Measurements from ENCODE around the gene EIF4B. TPM values are rescaled to one million over a fixed set of nuclear protein-coding genes. Genes with fewer than 3 reads are reported as not detected.

Gene EIF4B
- total and polyA plus RNA-seq, 4 donors, result 147 to 439 (median 306) TPM

DNA sequence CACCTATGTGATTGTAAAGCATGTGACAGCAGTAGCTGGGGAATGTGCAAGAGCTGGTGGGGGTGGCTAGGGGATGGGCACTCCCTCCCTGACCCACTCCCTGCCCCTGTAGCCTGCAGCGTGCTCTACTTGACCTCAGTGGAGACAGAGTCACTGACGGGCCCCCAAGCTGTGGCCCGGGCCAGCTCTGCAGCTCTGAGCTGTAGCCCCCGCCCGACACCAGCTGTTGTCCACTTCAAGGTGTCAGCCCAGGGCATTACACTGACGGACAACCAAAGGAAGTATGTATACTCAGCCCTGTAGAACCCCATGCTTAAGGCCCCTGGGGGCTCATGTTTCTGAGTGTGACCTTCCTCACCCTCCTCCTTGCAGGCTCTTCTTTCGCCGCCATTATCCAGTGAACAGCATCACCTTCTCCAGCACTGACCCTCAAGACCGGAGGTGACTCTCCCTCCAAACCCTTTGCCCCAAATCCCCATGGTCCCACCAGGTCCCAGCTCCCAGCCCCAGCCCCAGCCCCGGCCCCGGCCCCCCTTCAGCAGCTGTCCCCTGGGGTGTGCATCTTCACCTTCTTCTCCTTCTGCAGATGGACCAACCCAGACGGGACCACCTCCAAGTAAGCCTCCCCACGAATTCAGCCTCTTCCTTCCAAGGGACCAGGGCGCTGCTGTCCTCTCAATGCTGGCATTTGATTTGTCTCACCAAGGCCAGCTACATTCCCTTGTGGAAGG, 56.9 kb downstream of the EIF4B start:
- no peaks in the 10 kb centered on the region for H3K9me3 ChIP-seq (ENCODE audit: control insufficient read depth, low read length)
- WGBS, 2 donors, result 60 to 67% methylated on average over 14 of the region's 14 CpGs
- H3K4me1 ChIP-seq (ENCODE audit: control insufficient read depth in 1 of 2, insufficient read depth in 2 of 2, low read length in 2 of 2), result no peaks in the 10 kb centered on the region
- no peak for ATAC-seq (ENCODE audit: low FRiP score)
- peak in 1 of 2 donors; percentile 74 for DNase-seq
- peaks cover 0 to 1% of the 10 kb centered on the region in 2 donors for H3K36me3 ChIP-seq (ENCODE audit: control insufficient read depth in 1 of 2, insufficient read depth in 2 of 2, low read length in 1 of 2)
- H3K4me3 ChIP-seq (ENCODE audit: low read length in 2 of 2), result no peak overlapping the region
- no peaks in the 10 kb centered on the region for H3K27me3 ChIP-seq (ENCODE audit: control insufficient read depth in 1 of 2, insufficient read depth in 2 of 2, low read length in 1 of 2)
- intact Hi-C loops (cut with DNase I), result loop anchor here (10.0 kb wide), 2 partner anchors 92 to 232 kb away; partner anchors contain the start of genes MYG1 (in 1 of the 2) and PFDN5 (in 1 of the 2)
- peak overlapping the region in 1 of 2 donors; percentile 18 for H3K27ac ChIP-seq (ENCODE audit: low read depth in 1 of 2, low read length in 2 of 2)

DNA sequence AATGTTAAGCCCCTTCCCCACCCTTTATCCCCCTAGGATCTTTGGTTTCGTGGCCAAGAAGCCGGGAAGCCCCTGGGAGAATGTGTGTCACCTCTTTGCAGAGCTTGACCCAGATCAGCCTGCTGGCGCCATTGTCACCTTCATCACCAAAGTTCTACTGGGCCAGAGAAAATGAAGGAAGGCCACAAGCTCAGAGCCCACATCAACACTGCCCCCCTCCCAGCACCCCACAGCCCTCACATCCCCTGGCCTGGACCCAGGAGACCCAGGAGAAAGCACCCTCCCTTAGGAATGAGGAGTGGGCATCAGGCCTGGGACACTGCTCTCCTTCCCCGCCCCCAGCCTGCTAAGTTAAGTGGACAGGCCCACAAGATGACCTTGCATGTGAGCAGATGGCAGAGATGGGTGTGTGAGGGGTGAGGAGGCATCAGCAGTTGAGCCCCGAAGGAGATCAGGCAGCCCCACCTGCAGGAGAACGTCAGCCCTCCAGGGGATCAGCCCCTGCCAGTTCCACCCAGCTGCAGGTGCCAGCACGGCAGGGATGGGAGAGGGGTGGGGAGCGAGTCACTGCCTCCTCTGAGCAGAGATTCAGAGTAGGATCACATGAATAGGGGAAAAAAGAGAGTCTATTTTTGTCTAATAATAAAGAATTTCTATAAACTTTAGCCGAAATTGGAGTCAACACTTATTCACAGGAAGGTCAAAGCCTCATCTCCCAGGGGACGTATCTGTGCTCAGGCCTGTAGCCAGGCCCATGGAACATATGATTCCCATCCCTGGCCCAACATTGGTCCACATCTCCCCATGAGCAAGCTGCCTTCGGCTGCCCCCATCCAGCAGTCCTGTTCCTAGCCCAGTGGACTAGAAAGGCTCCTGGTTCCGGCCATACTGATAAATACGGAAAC, 57.7 kb downstream of the EIF4B start:
- Histone ChIP-seq H3K27ac (ENCODE audit: low read depth in 1 of 2, low read length in 2 of 2) (peak overlapping the region in 1 of 2 donors; percentile 18), H3K4me3 (ENCODE audit: low read length in 2 of 2) (no peak overlapping the region)
- 22 to 26% methylated on average over 13 of the region's 13 CpGs for WGBS, 2 donors

DNA sequence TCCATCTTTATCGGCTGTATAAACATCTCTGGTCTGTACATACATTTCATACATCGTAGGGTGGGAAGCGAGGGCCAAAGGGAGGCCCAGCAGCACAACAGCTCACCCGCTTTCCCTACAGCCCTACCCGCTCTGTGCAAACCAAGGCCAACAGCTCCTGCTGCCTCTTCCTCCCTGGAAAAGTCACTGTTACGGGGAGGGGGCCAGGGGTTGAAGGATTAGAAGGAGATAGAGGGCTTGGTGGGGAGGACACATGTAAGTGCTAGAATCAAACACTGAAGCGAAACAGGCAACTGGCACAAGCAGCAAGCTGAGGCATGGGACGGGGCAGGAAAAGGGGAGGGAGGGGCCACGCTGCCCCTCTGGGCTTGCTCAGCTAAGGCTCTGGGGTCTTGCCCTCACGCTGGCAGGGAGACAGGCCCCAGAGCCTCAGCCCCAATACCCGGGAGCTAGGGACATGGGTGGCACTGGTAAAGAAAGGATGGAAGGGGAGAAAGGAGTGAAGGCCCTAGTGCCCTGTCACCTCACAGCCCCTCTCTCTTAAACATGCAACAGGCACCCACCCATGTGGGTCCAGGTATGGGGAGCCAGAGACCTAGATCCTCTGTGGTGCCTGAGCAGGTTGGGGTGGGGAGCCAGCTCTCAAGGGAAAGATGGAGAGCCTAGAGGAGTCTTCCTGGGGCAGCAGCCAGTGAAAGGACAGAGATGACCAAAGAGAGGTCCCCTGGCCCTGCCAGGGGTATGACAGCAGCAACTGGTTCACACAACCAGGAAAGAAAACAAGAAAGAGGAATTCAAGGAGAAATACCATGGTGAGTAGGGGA, 58.6 kb downstream of the EIF4B start:
- Histone ChIP-seq H3K36me3 (ENCODE audit: control insufficient read depth in 1 of 2, insufficient read depth in 2 of 2, low read length in 1 of 2) (no peaks in the 10 kb centered on the region), H3K27me3 (ENCODE audit: control insufficient read depth in 1 of 2, insufficient read depth in 2 of 2, low read length in 1 of 2) (no peaks in the 10 kb centered on the region), H3K27ac (ENCODE audit: low read depth in 1 of 2, low read length in 2 of 2) (peak overlapping the region in 1 of 2 donors; percentile 39), H3K9me3 (ENCODE audit: control insufficient read depth, low read length) (no peaks in the 10 kb centered on the region), H3K4me3 (ENCODE audit: low read length in 2 of 2) (no peak overlapping the region), H3K4me1 (ENCODE audit: control insufficient read depth in 1 of 2, insufficient read depth in 2 of 2, low read length in 2 of 2) (no peaks in the 10 kb centered on the region)
- 45 to 52% methylated on average over 10 to 11 of the region's 11 CpGs for WGBS, 2 donors
- ATAC-seq (ENCODE audit: low FRiP score), result peak; percentile 2
- peak in 1 of 2 donors; percentile 71 for DNase-seq
- intact Hi-C loops (cut with DNase I), result loop anchor here (1.0 to 10.0 kb wide), 5 partner anchors 37 to 230 kb away; partner anchors contain the start of genes MYG1 (in 1 of the 2), PFDN5 (in 1 of the 2) and SOAT2 (in 1 of the 2)

More for the DNA sequence above, 57.7 kb downstream of the EIF4B start:
- no peaks in the 10 kb centered on the region for H3K27me3 ChIP-seq (ENCODE audit: control insufficient read depth in 1 of 2, insufficient read depth in 2 of 2, low read length in 1 of 2)
- H3K9me3 ChIP-seq (ENCODE audit: control insufficient read depth, low read length), result no peaks in the 10 kb centered on the region
- DNase-seq (peak; percentile 77 to 89), ATAC-seq (ENCODE audit: low FRiP score) (peak; percentile 75)
- intact Hi-C loops (cut with DNase I), result loop anchor here (2.0 to 10.0 kb wide), 3 partner anchors 91 to 231 kb away; partner anchors contain the start of genes MYG1 (in 1 of the 2) and PFDN5 (in 1 of the 2)
- no peaks in the 10 kb centered on the region for H3K4me1 ChIP-seq (ENCODE audit: control insufficient read depth in 1 of 2, insufficient read depth in 2 of 2, low read length in 2 of 2)
- H3K36me3 ChIP-seq (ENCODE audit: control insufficient read depth in 1 of 2, insufficient read depth in 2 of 2, low read length in 1 of 2), result no peaks in the 10 kb centered on the region

DNA sequence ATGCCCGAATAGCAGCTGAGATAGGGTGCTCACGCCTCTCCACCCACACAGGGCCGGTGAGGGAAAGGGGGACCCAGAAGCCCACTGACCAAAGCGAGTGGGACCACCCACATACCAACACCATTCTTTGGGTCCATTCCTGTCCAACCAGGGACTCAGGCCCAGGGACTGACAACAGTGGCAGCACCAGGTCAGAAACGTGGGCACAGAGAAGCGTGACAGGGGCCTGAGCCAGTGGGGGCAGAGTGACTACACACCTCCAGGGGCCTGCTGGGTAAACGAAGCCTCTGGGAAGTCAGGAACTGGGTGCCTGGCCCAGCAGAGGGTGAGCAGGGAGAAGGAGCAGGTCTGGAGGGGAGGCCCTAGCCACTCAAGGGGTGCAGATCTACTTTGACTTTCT, 59.2 kb downstream of the EIF4B start:
- no peaks in the 10 kb centered on the region for H3K4me1 ChIP-seq (ENCODE audit: control insufficient read depth in 1 of 2, insufficient read depth in 2 of 2, low read length in 2 of 2)
- peak overlapping the region in 1 of 2 donors; percentile 39 for H3K27ac ChIP-seq (ENCODE audit: low read depth in 1 of 2, low read length in 2 of 2)
- WGBS, 2 donors, result 51 to 59% methylated on average over 7 of the region's 7 CpGs
- peak in 1 of 2 donors; percentile 77 for DNase-seq
- H3K36me3 ChIP-seq (ENCODE audit: control insufficient read depth in 1 of 2, insufficient read depth in 2 of 2, low read length in 1 of 2), result no peaks in the 10 kb centered on the region
- no peak for ATAC-seq (ENCODE audit: low FRiP score)
- H3K9me3 ChIP-seq (ENCODE audit: control insufficient read depth, low read length), result no peaks in the 10 kb centered on the region
- intact Hi-C loops (cut with DNase I), result loop anchor here (1.0 to 10.0 kb wide), 5 partner anchors 37 to 229 kb away; partner anchors contain the start of genes MYG1 (in 1 of the 2), PFDN5 (in 1 of the 2) and SOAT2 (in 1 of the 2)
- no peaks in the 10 kb centered on the region for H3K27me3 ChIP-seq (ENCODE audit: control insufficient read depth in 1 of 2, insufficient read depth in 2 of 2, low read length in 1 of 2)
- no peak overlapping the region for H3K4me3 ChIP-seq (ENCODE audit: low read length in 2 of 2)

DNA sequence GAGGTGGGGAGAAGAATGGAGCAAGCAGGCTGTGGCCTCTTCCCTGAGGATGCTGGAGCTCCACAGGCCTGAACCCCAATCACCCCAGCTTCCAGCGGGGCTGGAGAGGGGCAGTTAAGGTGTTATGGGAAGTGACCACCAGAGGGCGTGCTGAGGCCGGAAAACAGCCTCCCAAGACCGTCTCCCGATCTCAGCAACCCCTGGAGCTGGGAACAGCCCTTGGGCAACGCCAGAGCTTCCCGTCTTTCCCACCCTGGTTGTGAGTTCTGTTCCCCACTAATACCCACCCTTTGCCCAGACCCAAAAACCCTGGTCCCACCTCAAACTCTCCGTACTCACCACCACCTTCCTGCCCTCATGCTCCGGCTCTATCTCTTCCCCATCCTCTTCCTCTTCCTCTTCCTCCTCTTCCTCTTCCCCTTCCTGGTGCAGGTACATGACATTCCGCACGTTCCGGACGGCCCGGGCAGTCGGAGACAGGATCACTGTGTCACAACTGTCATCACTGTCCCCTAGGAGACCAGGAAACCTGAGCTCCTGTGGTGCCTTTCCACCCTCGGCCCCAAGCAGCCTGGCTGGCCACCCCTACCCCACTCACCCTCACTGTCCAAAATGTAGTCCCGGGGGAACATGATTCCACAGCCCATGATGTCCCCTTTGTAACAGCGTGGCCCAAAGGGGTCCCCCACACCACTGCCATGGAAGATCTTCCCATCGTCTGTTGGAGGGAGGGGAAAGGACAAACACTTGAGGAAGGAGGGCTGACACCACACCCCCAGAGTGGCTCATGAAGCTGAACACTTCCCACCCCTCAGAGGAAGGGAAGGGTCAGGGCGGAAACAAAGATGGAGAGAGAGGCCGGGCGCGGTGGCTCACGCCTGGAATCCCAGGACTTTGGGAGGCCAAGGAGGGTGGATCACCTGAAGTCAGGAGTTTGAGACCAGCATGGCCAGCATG, 60.0 kb downstream of the EIF4B start:
- ATAC-seq (ENCODE audit: low FRiP score) (peak; percentile 79), DNase-seq (peak; percentile 86 to 93)
- 40 to 47% methylated on average over 24 of the region's 24 CpGs for WGBS, 2 donors
- Histone ChIP-seq H3K36me3 (ENCODE audit: control insufficient read depth in 1 of 2, insufficient read depth in 2 of 2, low read length in 1 of 2) (no peaks in the 10 kb centered on the region), H3K9me3 (ENCODE audit: control insufficient read depth, low read length) (no peaks in the 10 kb centered on the region), H3K4me3 (ENCODE audit: low read length in 2 of 2) (no peak overlapping the region), H3K27ac (ENCODE audit: low read depth in 1 of 2, low read length in 2 of 2) (peak overlapping the region in 1 of 2 donors; percentile 80), H3K4me1 (ENCODE audit: control insufficient read depth in 1 of 2, insufficient read depth in 2 of 2, low read length in 2 of 2) (no peaks in the 10 kb centered on the region), H3K27me3 (ENCODE audit: control insufficient read depth in 1 of 2, insufficient read depth in 2 of 2, low read length in 1 of 2) (no peaks in the 10 kb centered on the region)
- intact Hi-C loops (cut with DNase I), result loop anchor here (1.0 to 10.0 kb wide), 7 partner anchors 31 to 229 kb away; partner anchors contain the start of genes IGFBP6 (in 1 of the 2), MYG1 (in 1 of the 2), PFDN5 (in 1 of the 2) and SOAT2 (in 1 of the 2)

DNA sequence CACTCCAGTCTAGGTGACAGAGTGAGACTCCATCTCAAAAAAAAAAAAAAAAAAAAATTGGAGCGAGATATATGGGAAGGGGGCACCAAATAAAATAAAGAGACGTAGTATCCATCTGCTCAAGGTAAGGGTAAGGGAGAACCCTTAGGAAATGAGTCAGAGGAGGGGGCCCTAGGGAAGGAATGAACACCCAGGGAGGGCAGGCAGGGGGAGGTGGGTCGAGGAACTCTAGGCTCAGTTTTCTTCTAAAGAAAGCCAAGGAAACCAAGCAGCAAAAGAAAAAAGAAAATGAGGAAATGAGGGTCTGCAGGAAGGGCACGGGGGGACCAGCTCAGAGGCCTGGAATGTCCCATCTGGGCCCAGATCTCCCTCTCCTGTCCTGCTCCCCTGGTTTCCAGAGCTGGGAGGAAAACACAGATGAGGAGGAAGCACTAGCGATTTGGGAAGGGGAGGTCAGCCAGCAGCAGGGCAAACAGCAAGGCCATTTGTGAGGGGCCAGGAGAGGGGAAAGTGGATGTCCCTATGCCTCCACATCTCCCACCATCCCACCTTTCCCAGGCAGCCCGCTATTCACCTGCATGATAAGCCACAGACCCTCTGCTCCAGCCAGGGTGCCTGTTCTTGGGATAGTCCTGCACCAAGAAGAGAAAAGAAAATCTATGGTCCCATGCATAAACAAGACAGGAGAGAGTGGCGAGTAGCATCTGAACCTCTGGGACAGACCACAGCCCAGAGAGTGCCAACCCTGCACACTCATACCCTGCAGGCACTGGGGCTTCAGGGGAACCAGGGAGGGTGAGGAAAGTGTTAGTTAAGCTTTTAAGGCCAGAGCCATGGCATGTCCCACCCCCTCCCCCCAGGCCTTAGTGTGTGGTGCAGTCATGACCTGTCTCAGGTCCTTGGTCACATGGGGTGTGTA, 61.1 kb downstream of the EIF4B start:
- peak in 1 of 2 donors; percentile 45 for DNase-seq
- WGBS, 2 donors, result 75 to 78% methylated on average over 7 of the region's 7 CpGs
- no peaks in the 10 kb centered on the region for H3K36me3 ChIP-seq (ENCODE audit: control insufficient read depth in 1 of 2, insufficient read depth in 2 of 2, low read length in 1 of 2)
- no peak overlapping the region for H3K4me3 ChIP-seq (ENCODE audit: low read length in 2 of 2)
- intact Hi-C loops (cut with DNase I), result loop anchor here (2.0 to 10.0 kb wide), 5 partner anchors 29 to 227 kb away; partner anchors contain the start of genes IGFBP6 (in 1 of the 2), MYG1 (in 1 of the 2), PFDN5 (in 1 of the 2) and SOAT2 (in 1 of the 2)
- H3K27ac ChIP-seq (ENCODE audit: low read depth in 1 of 2, low read length in 2 of 2), result no peak overlapping the region
- no peaks in the 10 kb centered on the region for H3K27me3 ChIP-seq (ENCODE audit: control insufficient read depth in 1 of 2, insufficient read depth in 2 of 2, low read length in 1 of 2)
- no peak for ATAC-seq (ENCODE audit: low FRiP score)
- H3K9me3 ChIP-seq (ENCODE audit: control insufficient read depth, low read length), result no peaks in the 10 kb centered on the region
- peaks cover 0 to 3% of the 10 kb centered on the region in 2 donors for H3K4me1 ChIP-seq (ENCODE audit: control insufficient read depth in 1 of 2, insufficient read depth in 2 of 2, low read length in 2 of 2)

Data from aorta (tissue), 5 donors.